ENCODE results near the gene PCDH20.

- TF ChIP-seq, protein P1, sequence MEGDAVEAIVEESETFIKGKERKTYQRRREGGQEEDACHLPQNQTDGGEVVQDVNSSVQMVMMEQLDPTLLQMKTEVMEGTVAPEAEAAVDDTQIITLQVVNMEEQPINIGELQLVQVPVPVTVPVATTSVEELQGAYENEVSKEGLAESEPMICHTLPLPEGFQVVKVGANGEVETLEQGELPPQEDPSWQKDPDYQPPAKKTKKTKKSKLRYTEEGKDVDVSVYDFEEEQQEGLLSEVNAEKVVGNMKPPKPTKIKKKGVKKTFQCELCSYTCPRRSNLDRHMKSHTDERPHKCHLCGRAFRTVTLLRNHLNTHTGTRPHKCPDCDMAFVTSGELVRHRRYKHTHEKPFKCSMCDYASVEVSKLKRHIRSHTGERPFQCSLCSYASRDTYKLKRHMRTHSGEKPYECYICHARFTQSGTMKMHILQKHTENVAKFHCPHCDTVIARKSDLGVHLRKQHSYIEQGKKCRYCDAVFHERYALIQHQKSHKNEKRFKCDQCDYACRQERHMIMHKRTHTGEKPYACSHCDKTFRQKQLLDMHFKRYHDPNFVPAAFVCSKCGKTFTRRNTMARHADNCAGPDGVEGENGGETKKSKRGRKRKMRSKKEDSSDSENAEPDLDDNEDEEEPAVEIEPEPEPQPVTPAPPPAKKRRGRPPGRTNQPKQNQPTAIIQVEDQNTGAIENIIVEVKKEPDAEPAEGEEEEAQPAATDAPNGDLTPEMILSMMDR (IDR thresholded peaks at IDR 0.05) = no peak
- no peak for TF ChIP-seq POLR2A (IDR thresholded peaks at IDR 0.05)
Measured at GRCh38 chr13:61413572-61414535, 1.8 kb downstream of the PCDH20 start.
